ENCODE measurements around the gene LANCL3.

LANCL3 gene

DNA sequence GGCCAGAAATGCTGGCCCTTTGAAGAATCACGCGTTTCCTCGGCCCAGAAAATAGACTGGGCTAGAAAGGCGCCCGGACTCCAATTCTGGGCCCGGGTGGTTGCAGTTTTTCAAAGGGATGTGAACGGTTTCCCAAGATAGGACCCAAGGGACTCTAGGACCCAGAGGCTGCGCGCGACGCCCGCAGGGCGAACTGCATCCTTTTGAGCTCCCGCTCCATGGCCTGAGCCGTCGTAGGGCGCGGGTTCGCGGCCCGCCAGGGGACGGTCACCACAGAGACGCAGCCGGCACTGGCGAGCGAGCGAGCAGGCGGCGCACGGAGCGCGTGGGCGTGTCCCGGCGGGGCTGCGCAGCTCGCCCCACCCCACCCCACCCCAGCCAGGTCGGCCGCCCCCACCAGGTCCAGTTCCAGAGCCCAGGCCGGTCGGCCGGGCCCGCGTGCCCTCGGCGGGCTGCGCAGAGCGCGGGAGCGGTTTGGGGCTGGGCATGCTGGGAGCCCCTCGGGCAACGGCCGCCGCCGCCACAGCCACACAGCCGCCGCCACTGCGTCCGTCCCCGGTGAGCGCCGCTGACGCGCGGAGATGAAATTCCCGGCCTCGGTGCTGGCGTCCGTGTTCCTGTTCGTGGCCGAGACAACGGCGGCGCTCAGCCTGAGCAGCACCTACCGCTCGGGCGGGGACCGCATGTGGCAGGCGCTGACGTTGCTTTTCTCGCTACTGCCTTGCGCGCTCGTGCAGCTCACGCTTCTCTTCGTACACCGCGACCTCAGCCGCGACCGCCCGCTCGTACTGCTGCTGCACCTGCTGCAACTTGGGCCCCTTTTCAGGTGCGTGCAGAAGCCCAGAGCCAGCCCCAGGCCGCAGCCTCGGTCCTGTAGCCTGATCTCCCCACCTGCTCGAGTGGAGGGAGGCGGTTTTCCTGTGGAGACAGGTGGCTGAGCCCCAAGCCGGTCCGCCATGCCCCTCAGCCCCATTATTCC, 114.2 kb downstream of the LANCL3 start, which contains the start of gene XK:
Gene XK, plus strand, starts transcription at position 411 of the 979 bp plus-strand sequence. Its CDS starts 171 bp downstream, at position 582.
- DNase-seq, result peak in 1 of 2 experiments; percentile 6

DNA sequence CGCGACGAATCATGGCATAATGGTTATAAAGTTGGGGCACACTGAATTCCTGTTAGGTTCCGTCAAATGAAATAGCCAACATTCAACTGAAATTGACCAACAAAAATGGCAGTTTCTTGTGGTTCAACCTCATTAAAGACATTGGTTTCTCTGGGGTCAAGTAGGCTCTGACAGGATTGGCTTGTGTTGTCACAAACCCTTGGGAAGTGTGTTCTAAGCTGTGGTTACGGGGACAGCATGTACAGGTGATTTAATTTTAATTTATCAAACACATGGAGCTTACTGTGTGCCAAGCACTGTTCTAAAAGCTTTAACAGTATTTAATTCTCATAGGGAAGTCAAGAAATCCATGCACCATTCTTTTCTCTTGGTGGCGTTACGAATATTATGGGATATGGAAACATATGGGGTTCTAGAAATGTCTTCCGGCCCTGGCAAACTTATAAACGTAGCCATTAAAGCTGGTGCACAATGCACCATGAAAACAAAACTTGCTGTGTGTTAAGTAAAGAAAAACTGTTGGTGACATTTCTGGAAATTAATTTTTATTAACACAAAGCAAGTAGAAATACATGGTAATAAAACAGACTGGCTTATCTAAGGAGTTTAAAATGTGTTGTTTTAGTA, 115.0 kb downstream of the LANCL3 start:
- no peak for DNase-seq

DNA sequence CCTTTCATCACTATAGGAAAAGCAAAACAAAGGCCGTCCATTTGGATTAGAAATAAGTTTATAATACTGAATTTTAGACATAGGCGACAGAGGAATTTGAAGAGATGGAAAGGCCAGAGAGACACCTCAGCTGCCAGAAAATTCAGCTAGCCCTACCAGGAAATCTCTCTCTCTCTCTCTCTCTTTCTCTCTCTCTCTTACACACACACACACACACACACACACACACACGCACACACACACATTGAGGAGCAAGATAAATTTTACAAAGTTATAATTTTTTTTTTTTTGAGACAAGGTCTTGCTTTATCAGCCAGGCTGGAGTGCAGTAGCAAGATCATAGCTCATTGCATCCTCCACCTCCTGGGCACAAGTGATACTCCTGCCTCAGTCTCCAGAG, 115.5 kb downstream of the LANCL3 start:
- no peak for DNase-seq

DNA sequence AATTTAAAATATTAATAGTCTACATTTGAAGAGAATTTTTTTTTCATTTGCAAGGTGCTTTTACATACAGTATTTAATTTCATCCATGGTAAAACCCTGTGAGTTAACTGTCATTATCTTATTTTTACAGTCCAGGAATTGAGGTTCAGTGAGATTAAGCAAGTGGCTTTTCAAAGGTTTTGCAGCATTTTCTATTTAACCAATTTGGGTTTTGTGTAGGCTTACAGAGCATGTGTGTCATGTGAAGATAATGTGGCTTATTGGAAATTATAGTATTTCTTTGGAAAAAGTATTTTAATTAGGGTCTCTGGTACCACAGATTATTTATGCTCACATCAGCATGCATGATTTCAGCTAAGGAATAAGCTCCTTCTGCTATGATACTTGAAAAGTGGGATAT, 118.7 kb downstream of the LANCL3 start:
- no peak for DNase-seq

DNA sequence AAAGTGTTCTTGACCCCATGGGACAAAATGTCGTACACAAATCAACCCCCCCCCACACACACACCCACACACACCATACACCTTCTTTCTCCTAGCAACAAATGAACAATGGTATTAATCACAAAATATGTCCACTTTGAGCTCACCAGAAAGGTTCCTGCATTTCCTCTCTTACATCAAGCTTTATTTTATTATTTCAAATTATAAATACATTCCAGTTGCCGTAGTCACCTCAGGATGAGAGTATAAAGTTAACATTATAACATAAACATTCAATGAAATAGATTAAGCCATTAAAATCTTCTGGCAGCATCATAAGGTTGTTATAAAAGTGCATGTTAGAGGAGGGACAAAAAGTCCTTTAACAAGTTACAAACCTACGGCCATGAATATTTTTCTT, 121.5 kb downstream of the LANCL3 start:
- no peak for DNase-seq

DNA sequence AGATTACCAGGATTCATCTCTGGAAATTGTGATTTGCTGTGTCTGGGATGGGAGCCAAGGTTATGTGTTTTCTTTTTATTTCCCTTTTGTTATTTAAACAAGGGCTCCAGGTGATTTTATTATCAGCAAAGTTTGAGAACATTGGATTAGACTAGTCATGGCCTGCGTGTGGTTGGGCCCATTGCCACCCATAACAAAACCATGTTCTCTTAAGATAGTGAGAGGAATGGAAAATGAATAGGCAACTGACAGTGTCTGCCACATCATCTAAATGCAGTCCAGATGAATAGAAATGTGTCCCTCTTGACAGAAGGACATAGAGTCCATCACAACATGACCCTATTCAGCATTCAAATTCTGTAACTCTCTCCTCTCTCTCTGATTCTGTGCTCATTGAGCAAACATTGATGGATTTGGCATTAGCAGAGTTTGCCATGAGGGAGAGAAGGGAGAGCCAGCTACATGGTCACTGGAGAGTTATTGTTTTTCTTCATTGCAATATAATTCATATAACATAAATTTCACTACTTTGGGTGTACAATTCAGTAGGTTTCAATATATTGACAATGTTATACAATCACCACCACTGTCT, 125.8 kb downstream of the LANCL3 start:
- DNase-seq, result no peak

DNA sequence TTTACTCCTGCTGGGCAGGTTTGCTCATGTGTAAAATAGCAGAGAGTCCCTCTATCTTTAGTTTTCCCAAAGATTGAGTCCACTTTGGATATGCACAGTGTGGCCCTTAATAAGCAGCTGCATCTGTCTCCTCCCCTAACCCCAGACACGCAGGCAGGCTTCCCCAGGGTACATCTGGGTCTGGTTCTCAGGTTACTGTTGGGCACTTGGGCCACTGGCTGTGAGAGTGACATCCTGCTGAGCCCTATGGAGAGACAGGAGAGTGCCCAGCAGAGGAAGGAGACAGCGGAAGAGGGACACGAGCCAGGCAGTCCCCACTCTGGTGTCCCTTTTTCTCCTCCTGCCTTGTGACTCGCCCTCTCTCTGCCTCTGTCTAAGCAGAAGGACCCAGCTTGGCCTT, 130.1 kb downstream of the LANCL3 start:
- DNase-seq, result no peak

DNA sequence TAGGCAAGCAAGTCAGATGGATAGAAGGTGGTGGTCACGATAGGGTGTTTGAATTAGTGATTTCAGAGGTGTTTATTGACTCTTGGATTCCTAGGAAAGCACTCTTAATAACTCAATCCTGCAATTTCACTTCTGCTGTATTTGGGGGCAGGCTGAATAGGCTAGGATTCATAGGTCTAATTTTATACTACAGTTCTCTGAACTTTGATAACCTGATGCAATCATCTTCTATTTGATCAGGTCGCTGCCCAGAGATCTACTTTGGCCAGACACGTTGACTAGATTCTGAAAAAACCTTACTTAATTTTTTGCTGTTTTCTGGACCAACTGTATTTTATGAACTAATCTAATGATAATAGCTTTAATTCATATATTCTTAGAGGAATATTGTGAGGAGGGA, 140.5 kb downstream of the LANCL3 start:
- DNase-seq, result no peak

DNA sequence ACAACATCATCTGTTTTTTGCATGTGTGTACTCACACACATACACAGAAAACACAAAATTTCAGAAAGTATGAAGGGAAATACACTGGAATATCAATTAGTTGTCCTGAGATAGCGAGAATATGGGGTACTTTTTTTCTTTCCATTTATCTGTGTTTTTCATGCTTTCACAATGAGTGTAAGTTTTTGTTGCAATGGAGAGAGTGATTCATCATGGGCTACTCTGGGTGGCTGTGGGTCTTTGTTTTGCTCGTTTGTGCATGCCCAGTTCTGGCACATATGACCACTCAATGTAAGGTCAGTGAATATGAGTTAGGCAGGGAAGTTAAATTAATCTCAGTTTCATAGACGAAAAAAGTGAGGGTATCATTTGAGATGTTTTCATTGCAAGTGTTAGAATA, 141.0 kb downstream of the LANCL3 start:
- no peak for DNase-seq

DNA sequence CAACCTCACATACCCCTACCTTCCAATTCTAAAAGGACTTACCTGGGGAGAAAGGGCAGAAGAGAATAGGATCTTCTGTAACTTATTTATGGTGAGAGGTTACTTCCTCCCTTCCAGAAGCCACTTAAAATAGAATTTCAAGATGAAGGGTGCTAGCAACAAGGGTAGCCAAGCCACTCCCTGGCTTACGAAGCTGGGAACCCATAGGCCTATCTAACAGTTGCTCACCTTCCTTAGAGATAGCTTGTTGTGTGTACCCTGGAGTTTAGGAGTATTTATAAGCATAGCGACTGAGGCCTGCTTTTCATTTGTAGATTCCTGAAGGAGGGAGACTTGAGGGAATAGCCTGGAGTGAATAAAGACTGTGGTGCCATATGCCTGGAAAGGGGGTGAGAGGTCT, 143.0 kb downstream of the LANCL3 start:
- DNase-seq, result no peak

DNA sequence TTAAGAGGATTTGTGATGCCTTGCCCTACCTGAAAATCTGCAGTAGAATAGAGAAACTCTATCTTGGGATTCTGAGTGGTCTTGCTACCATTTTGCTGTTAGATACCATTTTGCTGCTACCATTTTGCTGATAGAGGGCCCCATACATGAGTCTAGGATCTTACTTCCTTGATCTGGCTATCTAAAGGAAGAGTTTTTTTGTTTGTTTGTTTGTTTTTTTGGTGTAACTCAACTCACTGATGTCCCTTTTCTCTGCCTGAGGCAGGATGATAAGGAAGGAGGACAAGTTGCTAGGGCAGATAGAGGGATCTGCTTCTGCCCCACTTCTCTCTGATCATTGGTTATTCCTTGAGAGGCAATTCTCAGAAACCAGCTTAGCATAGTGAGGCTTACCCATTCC, 145.1 kb downstream of the LANCL3 start:
- no peak for DNase-seq

DNA sequence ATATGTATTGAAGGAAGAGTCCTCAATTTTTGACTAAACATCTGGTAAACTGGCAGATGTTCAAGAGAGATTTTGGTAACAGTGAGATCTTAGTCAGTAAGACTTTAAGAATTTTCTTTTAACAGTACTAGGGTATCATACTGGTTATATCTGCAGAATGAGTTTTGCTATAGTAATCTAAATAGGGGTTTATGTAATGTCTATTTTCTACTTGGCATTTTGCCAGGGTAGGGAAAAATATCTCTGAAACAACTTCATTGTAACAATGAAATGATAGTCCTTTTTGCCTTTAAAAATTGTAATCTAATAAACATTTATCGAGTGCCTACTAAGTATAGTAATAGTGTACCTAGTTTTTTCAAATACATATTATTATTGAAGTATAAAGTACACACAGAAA, 146.2 kb downstream of the LANCL3 start:
- DNase-seq, result no peak

DNA sequence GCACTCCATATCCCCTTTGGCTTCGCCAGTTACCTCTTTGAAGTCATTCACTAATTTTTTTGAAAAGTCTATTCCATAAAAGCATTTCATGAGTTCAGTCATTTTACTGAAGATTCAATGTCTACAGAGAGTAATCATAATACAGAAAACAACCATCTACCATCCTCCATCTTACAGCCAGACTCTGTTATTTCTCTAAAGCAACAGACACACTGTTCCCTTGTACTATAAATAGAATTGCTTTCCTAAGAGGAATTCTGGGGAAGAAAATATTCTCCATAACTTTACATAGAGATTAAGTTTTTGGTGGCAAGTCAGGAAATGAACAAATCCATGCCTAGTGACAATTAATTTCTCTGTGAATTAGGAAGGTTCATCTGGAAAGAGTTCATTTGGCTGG, 151.1 kb downstream of the LANCL3 start:
- DNase-seq, result no peak

DNA sequence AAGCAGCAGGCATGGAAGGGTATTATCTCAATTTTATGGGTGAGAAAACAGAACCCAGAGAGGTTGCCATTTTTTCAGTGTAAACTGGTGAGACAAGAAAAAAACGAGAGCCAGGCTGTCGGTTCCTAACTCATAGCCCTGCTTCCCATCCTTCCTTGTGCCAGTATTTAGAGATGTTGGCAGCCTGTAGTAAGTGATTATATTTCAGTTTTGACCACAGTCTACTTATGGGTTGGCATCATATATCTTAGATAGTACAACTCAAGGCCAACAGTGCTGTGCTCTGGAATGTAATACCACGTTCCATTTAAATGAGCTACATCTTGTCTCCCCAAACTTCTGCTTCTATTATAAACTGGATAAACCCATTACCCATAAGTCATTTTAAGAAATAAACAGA, 154.9 kb downstream of the LANCL3 start:
- no peak for DNase-seq
